ENCODE data around the gene RCN1.
"Not testable (repeated sequence)": the region's sequence is repeated elsewhere in the genome, so short reads cannot be mapped to it uniquely, and the experiment has no call there.

RCN1 gene

DNA sequence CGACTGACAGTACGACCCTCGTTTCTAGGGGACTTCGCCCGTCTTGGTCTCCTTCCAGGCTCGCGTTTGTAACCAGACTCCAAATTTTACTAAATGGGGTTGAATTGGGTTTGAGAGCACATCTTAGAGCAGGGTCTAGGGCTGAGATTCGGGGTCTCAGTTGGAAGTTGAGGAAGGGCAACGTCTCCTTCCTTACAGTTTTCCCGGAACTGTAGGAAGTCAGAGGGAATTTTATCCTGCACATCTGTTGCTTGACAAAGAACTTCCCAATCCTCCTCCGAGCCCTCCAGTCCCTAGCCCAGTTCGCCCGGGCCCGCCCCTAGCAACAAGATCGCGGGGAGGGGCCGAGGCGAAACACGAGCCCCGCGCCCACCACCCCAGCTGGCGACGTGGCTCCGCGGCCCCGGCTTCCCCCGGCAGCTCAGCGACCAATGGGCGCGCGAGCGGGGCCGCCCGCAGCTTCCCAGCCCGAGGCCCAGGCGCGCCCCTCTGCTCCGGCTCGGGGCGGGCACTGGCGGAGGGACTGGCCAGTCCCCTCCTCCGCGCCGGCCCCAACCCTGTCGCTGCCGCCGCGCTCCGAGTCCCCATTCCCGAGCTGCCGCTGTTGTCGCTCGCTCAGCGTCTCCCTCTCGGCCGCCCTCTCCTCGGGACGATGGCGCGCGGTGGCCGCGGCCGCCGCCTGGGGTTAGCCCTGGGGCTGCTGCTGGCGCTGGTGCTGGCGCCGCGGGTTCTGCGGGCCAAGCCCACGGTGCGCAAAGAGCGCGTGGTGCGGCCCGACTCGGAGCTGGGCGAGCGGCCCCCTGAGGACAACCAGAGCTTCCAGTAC, at the start of gene RCN1:
Gene RCN1 (plus strand): TSS at position 530 of the 826 bp plus-strand sequence. CDS start 123 bp downstream, at position 653.
- ATAC-seq = peak; percentile 42 to 46

DNA sequence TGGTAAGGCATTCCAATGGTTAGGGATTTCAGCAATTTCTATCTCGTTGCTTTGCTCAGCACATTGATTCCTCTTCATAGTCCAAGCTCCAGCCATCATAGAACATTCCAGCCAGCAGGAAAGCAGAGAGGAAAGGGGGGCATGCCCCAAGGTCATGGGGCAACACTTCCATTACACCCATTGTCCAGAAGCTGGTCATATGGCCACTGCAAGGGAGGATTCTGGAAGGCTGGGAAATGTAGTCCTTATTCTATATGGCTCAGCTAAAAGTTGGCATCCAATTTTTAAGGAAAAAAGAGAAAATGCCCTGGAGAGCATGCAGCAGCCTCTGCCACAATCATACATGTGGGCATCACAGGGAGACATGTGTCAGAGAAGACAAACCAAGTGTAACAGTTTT, 47.1 kb upstream of the RCN1 start:
- no peak for ATAC-seq

DNA sequence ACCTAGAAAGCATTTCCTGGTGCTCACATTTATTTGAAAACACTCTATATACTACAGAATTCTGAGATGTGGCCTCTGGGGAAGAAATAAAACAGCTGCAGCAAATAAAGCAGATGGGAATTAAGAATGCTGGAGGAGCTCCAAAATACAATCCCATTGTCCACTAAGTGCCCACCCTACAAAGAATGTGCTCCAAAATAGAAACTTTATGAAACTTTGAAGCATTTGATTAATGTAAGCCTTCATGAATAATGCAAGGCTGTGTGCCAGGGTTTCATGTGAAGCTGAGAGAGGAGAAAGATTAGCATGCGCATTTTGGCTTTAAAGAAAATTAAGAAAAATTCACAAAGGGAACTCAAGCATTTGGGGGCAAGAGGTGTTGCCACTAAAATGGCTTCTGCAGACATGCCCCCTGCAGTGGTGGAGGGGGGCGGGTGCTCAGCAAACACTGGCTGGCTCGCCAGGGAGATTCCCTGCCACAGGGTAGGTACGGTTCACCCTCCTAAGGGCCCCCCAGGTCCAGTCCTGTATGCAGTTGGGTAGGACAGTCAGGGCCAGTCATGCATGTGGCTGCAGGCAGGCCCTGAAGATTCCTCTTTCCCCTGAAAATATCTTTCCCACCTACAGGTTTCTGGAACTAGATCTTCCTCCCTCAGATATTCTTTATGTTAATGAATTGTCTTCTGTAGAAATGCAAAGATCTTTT, 46.6 kb upstream of the RCN1 start:
- ATAC-seq = no peak

DNA sequence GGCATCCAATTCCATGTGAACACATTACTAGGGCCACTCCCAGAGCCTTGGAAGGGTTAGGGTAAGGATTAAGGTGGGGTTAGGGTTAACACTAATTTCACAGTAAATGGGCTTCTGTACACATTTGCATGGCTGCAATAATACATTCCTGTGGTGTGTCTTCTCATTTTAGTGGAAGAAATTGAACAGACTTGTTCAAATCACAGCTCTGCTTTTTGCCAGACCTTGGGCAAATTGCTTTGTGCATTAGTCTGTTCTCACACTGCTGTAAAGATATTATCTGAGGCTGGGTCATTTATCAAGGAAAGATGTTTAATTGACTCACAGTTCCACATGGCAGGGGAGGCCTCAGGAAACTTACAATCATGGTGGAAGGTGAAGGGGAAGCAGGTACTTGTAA, 45.4 kb upstream of the RCN1 start:
- ATAC-seq = no peak

DNA sequence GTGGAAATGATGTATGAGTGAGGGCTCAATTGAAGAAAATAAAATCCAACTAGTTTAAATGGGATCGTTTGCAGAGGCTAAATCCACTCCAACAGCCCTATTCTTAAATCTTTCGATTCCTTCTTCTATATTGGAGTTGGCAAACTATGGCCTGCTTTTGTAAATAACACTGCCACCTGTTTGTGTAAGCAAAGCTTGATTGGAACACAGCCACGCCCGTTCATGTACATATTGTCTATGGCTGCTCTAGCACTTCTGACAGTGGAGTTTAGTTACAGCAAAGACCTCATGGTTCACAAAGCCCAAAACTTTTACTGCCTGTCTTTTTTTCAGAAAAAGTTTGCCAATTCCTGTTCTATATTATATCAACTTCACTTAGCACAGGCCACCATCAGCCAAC, 40.6 kb upstream of the RCN1 start:
- ATAC-seq = no peak

DNA sequence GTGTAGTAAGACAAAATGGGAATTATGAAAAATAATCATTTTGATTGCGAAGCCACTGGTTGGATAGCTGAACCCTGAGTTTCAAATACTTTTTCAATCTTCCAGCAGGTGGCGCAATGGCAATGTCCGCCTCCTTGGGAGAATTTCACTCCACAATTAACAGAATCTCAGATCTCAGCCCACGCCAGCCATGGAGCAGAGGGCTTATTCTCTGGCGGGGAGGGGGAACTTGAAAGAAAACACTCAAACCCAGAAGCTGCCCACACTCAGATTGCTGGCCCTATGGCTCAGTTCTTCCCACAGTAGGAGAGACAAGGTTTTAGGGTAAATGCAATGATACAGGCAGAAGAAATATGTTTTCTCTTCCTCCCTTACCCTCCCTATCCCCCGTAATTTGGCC, 38.7 kb upstream of the RCN1 start:
- ATAC-seq = no peak

DNA sequence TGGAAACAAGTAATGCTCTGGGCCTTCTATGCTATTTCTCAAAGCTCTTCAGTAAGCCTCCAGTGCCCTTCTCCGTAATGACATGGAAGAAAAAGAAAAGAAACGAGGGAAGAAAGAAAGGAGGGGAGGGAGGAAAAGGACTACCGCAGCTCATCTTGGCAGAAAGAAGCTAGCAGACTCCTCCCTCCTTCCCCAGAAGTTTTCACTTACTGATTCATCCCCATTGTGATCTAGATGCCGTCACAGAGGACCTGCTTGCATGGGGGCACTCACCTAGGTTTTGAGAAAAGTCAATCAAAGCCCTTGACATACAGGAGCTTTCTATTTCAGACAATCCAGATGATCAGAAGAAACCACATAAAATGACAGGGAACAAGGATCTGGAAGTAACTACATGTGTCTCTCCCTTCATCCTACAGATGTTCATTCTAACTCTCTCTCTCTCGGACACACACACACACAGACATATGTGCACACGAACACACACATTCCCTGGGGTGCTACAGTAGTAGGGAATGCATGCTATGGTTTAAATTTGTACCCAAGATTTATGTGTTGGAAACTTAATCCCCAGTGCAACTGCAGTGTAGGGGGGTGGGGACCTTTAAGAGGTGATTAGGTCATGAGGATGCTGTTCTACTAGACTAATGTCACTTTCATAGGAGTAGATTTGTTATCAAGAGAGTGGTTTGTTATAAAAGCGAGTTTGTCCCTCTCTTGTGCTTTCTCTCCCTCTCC, 37.6 kb upstream of the RCN1 start:
- ATAC-seq = no peak

DNA sequence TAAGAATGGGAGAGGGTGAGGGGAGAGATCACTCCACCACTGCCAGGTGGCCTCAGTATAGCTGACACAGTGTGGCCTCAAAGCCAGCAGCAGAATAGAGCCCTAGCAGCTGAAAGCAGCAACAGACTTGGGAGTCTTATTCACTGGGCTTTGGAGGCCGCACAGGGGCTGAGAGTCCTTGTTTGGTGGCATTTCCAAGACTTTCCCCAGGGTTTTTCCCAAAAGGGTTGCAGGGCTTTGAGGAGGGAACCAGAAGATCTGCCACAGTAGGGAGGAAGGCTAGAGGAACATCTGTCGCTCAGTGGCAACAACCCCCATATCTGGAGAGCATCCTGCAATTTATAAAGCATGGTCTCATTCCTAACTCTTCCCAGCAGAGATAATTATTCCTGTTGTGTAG, 35.0 kb upstream of the RCN1 start:
- no peak for ATAC-seq

DNA sequence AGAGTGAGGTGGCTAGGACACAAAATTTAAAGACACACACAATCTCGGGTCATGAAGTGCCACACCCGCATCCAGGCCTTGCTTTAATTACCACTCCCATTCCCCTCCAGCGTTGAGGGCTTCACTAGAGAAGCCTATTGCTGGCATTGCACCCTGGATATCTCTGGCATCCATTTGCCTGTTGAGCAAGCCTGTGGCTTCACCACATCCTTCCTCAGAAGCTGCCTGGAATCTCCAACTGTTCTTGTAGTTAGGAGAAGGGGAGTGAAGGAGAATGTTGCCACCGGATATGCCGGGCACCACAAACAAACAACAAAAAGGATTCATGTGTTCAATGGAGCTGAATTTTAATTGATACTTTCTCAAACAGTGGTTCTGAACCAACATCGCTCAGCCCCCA, 34.4 kb upstream of the RCN1 start:
- no peak for ATAC-seq

DNA sequence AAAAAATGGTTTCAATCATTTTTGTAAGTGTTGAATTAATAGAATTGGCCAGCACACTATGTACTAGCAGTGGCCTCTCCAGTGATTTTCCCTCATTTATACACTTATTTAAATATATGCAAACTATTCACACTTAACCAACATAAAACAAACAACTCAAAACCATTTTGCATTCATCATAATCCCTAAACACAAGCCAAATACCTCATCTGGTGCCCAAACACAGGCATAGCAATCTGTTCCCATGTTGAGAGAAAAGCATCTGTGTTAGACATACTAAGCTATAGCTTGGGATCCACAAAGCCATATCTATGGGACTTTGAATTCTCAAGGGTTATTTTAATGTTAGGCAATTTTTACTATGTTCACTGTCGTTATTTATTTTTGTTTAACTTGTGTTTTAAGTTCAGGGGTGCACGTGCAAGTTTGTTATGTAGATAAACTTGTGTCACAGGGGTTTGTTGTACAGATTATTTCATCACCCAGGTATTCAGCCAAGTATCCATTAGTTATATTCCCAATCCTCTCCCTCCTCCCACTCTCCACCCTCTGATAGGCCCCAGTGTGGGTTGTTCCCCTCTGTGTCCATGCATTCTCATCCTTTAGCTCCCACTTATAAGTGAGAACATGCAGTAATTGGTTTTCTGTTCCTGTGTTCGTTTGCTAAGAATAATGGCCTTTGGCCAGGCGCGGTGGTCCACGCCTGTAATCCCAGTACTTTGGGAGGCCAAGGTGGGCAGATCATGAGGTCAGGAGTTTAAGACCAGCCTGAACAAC, 31.0 kb upstream of the RCN1 start:
- no peak for ATAC-seq

DNA sequence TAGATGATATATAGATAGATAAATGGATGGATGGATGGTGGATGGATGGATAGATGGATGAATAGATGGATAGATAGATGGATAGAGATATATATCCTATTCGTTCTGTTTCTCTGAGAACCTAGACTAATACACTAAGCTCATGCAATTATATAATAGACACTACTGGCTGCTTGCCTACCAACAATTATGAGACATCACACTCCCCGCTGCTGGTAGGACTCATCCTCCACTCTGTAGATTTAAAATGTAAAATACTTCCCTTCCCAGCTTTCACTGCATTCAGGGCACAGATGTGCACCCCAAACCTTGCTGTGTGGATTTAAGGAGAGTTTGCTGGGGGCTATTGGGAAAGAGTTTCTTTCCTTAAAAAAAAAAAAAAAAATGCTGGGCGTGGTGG, 28.3 kb upstream of the RCN1 start:
- no peak for ATAC-seq

DNA sequence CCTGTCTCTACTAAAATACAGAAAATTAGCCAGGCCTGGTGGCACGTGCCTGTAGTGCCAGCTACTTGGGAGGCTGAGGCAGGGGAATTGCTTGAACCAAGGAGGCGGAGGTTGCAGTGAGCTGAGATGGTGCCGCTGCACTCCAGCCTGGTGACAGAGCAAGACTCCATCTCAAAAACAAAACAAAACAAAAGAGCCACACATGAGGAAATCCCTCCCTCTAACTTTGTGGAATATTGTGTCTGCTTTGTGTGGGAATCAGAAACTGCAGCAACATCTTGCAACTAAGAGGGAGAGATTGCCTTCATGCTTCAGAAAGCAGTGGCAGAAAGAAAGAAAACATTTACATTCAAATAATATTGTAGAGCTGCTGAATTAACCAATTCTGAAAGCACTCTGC, 27.8 kb upstream of the RCN1 start:
- not testable (repeated sequence) for ATAC-seq

DNA sequence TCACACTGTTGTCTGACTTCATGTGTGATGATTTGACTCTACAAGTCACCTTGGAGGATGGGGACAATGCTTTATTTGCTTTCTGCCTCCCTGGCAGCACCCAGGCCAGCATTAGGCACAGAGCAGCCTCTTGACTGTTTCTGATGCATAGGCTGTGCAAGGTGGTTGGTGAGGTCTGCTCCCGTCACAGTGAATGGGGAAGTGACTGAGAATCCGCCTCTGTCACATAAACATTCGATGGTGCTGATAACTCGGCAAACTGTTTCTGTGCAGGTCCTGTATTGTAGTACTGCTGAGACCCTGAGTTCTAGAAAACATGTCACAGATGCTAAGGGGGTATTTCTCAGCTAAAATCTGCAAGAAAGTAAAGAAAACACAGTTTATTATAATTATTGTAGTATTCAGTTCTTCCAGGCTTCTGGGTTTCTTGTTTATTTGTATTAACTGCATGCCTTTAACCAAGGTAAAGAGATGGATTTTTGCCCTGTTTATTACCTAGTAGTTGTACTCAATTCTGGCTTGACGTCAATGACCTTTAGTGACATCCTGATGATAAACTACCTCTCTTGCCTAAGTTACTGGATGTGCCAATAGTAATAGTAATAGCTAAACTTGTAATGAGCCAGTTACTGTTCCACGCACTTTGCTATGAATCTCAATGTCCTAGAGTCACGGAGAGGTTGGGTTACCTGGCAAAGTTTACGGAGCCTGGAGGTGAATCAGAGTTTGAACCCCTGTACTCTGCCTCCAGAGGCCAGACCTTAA, 24.8 kb upstream of the RCN1 start:
- ATAC-seq = no peak

DNA sequence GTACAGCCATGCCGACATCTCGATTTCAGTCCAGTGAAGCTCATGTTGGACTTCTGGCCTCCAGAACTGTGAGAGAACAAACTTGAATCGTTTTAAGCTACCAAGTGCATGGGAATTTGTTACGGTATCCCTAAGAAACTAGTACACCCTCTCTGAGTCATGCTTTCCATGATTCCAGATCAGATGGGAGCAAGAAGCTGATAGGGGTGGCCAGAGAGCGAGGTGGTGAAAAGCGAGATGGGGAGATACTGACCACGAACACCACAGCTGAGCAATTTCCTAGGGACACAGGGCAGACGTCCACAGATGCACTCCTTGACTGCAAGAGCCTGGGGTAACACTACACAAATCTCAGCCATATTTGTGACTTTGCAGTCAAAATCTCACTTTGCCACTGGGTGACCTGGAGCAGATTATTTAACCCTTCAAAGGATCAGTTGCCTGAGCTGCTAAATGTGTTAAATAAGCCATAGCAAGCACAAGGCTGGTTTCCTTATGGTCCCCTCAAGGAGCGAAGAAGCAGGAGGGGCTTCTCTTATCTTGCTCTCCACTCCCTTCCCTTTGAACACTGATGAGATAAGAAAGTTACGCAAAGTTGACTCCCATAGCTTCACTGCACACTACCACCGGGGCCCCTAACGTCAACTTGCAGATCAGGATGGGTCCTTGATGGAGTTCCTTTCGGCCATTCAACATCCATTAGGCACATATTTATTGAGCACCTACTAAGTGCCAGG, 22.6 kb upstream of the RCN1 start:
- ATAC-seq = no peak

DNA sequence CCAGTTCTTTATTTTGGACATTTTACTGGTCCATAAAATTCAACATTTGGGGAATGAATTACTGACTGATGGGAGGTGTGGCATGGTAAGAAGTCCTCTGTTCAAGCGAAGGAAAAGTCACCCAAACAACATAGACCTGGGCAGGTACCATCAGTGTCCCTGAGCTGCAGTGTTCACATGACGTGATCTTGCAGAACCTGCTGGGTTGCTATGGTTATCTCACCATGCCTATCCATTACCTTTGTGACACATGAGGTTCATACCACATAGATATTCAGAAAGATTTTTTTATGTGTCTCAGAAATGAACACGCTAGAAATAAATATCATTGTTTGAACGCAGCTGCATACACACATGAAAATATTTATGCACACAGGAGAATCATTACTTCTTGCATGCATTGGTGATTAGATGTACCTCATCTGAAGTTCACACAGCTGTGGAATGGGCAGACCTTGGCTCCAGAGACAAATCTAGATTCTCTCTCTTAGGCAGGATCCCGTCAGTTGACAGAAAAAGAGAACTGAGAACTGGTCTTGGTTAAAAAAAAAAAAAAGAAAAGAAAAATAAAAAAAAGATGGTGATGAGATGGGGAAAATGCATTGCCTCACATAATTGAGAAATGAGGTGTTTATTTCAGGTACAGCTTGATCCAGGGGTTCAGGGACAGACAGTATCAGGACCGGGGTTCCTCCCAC, 21.4 kb upstream of the RCN1 start:
- no peak for ATAC-seq

DNA sequence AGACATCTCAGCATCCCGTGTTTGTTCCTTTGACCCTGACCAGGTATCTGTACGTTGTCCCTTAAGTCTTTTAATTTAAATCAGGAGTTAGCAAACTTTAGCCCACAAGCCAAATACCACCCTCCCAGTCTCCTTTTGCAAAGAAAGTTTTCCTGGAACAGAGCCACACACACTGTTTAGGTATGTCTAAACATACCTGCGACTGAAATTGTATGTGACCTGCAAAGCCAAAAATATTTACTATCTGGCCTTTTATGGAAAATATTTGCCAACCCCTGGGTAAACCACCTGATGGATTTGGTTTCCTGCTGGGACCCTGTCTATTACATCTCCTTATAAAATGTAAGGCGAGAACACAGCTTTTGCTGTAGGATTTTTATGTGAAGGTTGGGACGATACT, 20.2 kb upstream of the RCN1 start:
- ATAC-seq = no peak

DNA sequence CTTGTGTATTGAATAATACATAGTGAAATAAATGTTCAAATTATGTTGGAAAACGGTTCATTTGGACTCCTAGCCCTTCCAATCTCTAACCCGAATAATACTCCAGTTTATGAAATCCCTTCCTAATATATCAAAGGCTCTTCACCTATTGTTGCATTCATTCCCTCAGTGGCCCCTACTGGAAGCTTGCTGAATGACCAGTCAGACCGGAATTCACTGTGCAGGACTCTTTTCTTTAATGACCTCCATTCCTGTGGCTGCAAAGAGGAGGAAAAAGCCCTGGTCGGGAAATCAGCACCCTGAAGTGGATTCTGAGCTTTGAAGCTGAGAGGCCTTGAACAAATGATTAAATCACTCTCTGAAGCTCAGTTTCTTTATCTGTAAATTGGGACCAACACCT, 19.1 kb upstream of the RCN1 start:
- no peak for ATAC-seq

DNA sequence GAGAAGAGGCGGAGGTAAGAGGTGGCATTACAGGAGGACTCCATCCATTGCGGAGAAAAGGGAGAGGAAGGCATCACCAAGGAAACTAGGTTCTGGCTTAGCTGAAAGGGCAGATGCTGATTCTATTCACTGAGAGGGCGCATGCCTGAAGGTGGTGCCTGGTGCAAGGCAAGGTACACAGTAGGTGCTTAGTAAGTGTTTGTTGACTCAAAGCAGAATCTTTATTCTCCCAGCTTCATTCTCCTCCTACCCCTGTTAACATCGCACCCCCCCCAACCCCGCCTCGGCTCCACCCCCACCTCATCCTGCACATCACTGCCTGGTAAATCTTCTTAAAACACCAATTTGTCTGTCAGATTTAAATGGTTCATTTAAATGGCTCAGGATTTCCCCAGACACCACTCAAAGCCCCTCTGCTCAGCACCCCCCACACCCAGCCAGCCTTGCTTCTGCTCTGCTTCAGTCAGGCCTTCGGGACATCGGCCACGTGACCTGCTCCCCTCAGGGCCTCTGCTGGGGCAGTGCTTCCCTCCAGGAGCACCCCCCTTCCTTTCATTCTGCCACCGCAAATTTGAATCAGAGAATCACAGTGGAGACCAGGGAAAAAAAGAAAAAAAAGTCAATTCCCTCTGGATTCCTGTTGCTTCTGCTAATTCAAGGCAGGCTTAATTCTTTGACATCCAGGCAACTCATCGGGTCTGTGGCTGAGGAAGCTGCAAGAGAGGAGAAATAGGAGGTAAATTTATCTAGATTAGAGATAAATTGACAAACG, 17.8 kb upstream of the RCN1 start:
- ATAC-seq = no peak

DNA sequence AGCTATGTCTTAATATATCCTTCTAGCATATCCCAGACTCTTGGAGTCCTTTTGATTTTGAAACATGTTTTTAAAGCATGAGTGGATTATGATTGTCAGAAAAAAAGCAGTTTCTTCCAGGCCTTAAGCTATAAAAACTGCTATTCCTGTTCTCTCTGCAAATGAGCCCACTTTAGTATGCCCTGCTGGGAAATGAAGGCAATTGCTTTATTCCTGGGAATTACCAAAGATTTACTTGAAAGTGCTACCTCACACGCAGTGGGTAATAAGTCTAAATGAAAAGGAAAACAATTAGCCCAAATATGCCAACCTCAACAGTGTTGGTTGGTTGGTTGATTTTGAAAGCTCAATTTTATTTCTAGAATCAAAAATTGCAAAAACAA, 17.2 kb upstream of the RCN1 start:
- ATAC-seq = no peak

DNA sequence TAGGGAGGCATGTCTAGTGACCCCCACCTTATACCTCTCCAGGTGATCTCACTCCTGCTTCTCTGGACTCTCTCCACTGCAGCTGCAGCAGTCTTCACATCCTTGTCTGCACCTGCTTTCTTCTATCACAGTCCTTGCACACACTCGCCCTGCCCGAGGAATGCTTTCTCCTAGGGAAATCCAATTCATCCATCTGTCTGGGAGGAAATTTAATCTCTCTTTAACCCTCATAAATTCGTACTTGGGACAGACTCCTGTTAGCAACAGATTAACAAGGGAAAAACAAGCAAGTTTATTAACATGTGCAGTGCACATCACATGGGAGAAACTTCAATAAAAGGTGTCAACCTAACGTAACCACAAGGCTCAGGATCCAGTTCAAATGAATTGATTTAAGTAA, 11.3 kb upstream of the RCN1 start:
- no peak for ATAC-seq
